IMR-90 (cell line): ENCODE measurements around the gene ZNF341. TPM values are rescaled to one million over a fixed set of nuclear protein-coding genes. Genes with fewer than 3 reads are reported as not detected.

Experiments used
- CEBPB ChIP-seq: IDR thresholded peaks from 2 replicates; pipeline ENCODE4 v1.6.1; 2012; ENCODE audit warnings: low read depth, low read length, improper control_type of control experiment
- CHD1 ChIP-seq: IDR thresholded peaks from 2 replicates; pipeline ENCODE4 v1.6.1; 2012; ENCODE audit warnings: low read depth, low read length, improper control_type of control experiment
- CTCF ChIP-seq: conservative IDR thresholded peaks from 2 replicates; pipeline ENCODE4 v1.5.1; 2012; ENCODE audit warnings: mild to moderate bottlenecking, low read depth, low read length, improper control_type of control experiment
- FOS ChIP-seq: fragments of 150-350 bp; IDR thresholded peaks from 2 replicates; pipeline ENCODE4 v1.6.1; 2016; ENCODE audit warnings: low read depth, low read length
- MAFK ChIP-seq: IDR thresholded peaks from 2 replicates; pipeline ENCODE4 v1.6.1; 2012; ENCODE audit warnings: low read depth, low read length, improper control_type of control experiment
- RAD21 ChIP-seq: IDR thresholded peaks from 2 replicates; pipeline ENCODE4 v1.6.1; 2012; ENCODE audit warnings: low read length, improper control_type of control experiment
- RCOR1 ChIP-seq: IDR thresholded peaks from 2 replicates; pipeline ENCODE4 v1.6.1; 2012; ENCODE audit warnings: mild to moderate bottlenecking, low read length, improper control_type of control experiment; ENCODE audit not compliant: insufficient replicate concordance
- polyA plus RNA-seq, 3 experiments: library from polyadenylated mRNA; depleted of rRNA; stranded (reverse); fragments of >200 nt; gene quantifications; 2 replicates each; pipeline ENCODE4 v1.2.3, GENCODE V29; 2012; ENCODE audit warnings: low replicate concordance in 1 of 3
- total RNA-seq: library from RNA; depleted of rRNA; stranded (reverse); fragments of >200 nt; gene quantifications from 2 replicates; pipeline ENCODE4 v1.2.3, GENCODE V29; 2012

The ZNF341 gene
- total and polyA plus RNA-seq, 2 of the 4 experiments (the other 2 are of a cell fraction) = 1.1 to 3.4 TPM

GRCh38 chr20:33796907-33797544, 65.2 kb downstream of the ZNF341 start (continued):
- TF ChIP-seq CTCF (no peak), CHD1 (no peak), CEBPB (no peak), MAFK (no peak), FOS (no peak), RAD21 (no peak), RCOR1 (no peak)
